Right ventricle myocardium inferior (tissue), 1 donor: ENCODE measurements around the gene CLCN3. TPM values are rescaled to one million over a fixed set of nuclear protein-coding genes. Genes with fewer than 3 reads are reported as not detected.
"Not testable (repeated sequence)": the region's sequence is repeated elsewhere in the genome, so short reads cannot be mapped to it uniquely, and the experiment has no call there.

ENCODE experiments used
- ATAC-seq: fragments of 200-7000 bp; cut with Tn5 transposase; one replicate; pipeline ENCODE4 v1.9.1; 2020; ENCODE audit warnings: mild to moderate bottlenecking, moderate library complexity
- DNase-seq: peaks from one replicate; pipeline ENCODE4 v3.0.0; 2021; ENCODE audit errors: missing footprints
- intact Hi-C: fragments of 100-400 bp; cut with DNase I; formaldehyde crosslinking; loops from one replicate; pipeline ENCODE4 v1.11.0; 2022
- total RNA-seq: library from RNA; stranded (reverse); fragmentation: NEBNext Ultra II Directional; extraction: Animal tissue kit (Norgen Biotek cat#: 25700); gene quantifications from one replicate; pipeline ENCODE4 v1.2.1, GENCODE V29; 2021
- donor health status: DM: no; HTN: yes; CAD: no; lungs with severe emphysema.

Gene CLCN3
- total RNA-seq, 1 donor from 2014 or later, result 58.3 TPM

DNA sequence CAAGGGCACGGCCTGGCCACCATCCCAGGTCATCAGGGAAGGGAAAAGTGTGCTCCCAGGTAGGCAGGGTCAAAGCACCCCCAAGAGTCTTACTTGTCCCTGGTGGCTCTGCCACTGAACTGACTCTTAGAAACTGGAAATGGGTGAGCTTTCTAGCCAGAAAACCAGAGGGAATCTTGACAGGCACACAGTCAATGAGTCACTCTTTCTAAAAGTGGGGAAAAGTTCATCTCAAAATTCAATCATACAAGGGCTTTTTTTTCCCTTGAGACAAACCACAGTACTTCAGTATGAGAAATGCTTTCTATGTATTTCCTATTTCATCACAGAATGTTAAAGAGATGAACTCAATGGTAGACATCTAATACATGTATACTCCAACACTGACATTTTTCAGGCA, 124.9 kb downstream of the CLCN3 start:
- no peak for ATAC-seq
- intact Hi-C loops, result no loop called here
- no peak for DNase-seq

DNA sequence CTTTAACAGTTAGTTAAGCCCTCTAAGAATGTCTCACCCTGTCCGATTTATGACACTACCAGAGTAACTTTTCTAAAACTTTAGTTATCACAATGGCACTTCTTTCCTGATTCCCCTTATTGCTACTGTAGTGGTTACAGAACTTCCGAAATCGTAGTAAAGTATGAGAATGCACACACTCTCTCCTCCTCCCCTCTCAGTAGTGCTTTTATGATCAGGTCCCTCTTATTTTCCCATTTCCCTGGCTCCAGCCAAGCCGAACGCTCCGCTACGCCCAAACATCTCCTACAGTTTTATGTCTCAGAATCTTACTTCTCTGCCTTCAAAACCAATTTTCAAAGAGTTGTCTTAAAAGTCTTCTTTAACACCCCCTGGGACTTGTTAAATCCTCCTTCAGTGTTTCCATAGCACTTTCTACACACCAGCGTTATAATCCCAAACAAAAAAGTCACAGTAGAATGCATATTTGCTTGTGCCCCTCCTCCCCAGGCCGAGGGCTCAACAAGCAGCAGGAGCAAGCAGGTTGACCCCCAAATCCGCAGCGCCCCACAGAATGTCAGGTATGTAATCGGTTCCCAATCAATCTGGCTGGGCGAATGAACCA, 136.7 kb downstream of the CLCN3 start:
- no peak for DNase-seq
- ATAC-seq, result no peak
- intact Hi-C loops, result loop anchor here (5.0 kb wide), 1 partner anchor 145 kb away; the partner anchor contains the start of gene NEK1

DNA sequence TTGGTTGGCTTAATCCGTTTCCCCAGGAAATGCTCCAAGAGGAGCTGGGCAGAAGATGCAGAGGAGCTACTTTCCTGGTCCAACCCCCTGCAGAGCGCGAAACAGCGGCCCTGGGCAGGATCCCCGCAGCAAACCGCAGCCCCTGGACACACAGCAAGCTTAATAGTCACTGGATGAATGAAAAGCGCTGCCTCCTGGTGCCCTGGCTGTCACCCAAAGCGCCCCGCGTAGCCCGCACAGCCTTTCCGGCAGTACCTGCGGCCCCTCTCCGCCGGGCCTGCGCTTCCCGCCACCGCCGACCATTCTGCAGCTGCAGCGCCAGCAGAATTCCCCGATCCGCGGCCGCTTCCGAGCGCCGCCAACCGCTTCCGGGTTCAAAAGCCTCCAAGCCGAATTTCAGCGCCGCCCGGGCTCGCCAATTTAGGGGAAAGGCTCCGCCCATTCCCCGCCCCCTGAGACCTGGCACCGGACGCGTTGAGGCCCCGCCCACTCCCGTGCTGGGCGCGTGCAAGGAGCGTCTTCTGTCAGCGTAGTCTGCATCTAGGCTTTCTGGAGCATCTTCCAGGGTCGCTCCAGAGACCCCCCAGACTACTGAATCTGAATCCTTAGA, 137.3 kb downstream of the CLCN3 start, which contains the start of gene HPF1:
Gene HPF1, minus strand, starts transcription at position 370 of the 610 bp plus-strand sequence. Its CDS starts 67 bp downstream, at position 303.
- ATAC-seq, result peak; percentile 97
- intact Hi-C loops, result loop anchor here (5.0 kb wide), 1 partner anchor 145 kb away; the partner anchor contains the start of gene NEK1
- DNase-seq, result peak; percentile 96

DNA sequence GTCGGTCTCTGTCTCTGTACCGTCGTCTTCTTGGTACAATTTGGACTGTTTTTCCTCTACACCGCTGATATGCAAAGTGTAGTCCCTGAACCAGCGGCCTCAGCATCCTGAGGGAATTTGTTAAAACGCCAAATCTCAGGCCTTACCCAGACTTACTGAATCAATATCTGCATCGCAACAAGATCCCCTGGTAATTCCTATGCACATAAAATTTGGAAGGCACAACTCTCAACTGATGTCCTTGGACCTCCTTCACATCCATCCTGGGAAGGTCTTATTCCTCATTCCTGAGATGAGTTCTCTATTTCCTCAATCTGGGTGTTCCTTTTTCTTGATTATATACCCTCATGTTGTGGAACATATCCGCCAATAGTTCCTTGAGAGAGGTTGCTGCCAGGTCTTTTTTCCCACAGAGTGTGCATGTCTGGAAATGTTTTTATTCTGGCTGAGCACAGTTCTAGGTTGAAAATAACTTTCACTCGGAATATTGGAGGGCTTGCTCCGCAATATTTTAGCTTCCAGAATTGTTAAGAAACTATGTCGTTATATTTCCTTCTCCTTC, 138.1 kb downstream of the CLCN3 start:
- ATAC-seq, result no peak
- no peak for DNase-seq
- intact Hi-C loops, result loop anchor here (5.0 kb wide), 1 partner anchor 146 kb away; the partner anchor contains the start of gene NEK1

DNA sequence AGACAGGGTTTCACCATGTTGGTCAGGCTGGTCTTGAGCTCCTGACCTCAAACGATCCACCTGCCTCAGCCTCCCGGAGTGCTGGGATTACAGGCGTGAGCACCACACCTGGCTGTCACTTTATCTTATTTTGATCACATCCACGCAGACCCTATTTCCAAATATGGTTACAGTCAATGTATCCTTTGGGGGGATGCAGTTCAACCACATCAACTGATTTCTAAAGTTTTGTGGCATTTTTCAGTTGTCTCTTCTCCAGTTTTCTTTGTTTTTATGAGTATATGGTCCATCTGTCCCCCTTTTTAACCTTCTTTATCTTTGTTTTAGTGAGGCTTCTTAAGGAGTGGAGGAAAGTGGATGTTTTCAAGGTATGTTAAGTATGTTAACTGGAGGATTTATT, 141.5 kb downstream of the CLCN3 start:
- intact Hi-C loops, result no loop called here
- DNase-seq, result no peak
- ATAC-seq, result no peak

DNA sequence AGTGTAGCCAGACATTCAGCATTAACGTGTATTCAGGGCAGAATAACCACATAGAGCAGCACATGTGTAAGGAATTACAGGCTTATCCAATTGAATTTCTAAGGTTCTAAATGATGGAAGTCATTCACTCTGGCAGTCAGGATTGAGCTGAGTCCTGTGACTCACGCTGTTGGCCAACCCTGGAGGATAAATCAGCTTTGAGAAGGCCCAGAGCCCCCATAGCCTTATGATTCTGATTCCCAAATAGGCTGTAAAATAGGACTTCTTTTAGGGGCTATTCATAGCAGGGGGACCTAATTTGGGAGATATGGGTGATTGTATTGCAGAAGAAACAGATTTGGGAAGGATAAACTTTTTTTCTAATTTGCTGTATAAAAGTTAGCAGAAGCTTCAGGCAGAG, 145.5 kb downstream of the CLCN3 start:
- no peak for ATAC-seq
- intact Hi-C loops, result no loop called here
- DNase-seq, result no peak

DNA sequence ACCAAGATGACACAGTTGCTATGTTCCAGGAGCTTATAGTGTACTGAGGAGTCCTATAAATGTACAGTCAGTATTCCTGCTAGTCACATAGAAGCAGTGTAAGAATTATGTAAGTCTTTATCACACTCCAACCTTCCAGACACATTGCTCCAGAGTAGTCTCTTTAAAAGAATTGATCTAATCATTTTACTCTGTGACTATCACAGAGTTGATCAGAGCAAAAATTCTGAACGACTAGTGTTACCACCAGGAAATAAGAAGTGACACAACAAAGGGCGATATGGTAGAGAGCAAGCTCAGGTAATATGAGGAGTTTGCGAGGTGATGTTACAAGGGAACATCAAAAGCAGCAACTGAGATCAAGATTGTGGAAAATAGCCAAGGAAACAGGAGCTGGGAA, 146.4 kb downstream of the CLCN3 start:
- DNase-seq, result no peak
- intact Hi-C loops, result no loop called here
- no peak for ATAC-seq

DNA sequence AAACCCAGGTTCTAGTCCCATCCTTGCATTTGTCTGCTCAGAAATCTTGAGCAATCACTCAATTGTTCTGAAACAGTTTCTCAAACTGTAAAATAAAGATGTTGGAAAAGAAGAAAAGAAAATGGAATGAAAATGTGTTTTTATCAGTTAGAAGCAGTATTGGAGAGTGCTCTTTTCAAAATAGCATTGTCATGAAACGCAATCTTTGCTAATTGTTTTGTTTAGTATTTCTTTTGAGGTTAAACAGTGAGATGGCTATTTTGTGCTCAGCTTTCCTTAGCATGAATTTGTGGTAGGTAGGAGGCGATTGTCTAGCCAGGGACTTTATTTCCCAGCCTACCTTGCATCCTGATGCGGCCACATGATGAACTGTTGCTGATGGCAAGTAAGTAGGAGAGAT, 148.0 kb downstream of the CLCN3 start:
- no peak for ATAC-seq
- intact Hi-C loops, result no loop called here
- no peak for DNase-seq

DNA sequence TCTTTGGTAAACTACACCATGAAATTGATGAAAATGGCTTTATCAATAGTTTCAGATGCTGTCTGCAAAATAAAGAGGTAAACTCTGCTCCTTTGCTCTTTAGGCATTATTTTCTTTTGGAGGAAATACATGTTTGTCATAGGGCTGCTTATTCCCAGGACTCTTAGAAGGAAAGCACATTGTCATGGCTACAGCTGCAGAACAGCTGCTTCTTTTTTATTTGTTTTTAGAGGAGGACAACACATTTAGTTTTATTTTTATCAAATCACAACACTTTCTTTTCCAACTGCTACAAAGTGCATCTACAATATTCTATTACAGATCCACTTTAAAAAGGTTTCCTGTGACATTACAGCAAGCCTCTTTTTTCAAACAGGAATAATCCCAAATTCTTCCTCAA, 150.0 kb downstream of the CLCN3 start:
- ATAC-seq, result no peak
- no peak for DNase-seq
- intact Hi-C loops, result no loop called here

DNA sequence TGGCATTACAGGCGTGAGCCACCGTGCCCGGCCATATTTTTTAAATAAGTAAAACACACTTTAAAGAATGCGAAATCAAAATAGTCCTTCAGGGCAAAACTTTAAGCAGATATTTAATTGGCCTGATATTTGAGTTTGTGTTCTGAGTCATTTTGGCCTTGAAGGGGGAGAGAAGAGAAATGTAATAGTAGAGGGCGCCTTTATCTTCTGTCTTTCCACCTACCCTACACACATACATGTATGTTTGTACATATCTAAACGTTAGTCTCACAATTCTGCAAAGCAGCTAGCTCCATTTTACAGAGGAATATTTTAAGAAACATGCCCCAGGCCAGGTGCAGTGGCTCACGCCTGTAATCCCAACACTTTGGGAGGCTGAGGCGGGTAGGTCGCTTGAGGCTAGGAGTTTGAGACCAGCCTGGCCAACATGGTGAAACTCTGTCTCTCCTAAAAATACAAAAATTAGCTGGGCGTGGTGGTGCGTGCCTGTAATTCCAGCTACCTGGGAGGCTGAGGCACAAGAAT, 151.2 kb downstream of the CLCN3 start:
- DNase-seq, ATAC-seq, intact Hi-C loops: not testable (repeated sequence)

Other genes with a start within 250 kb of the CLCN3 start
- gene NEK1, start 8.0 kb upstream of the CLCN3 start, total RNA-seq, result 13.8 TPM
- 18.4 TPM for gene HPF1, start 137.4 kb downstream of the CLCN3 start, total RNA-seq